GM21381 (cell line): ENCODE results near the gene XRN2.

ENCODE experiments used
- ATAC-seq: cut with Tn5 transposase; IDR thresholded peaks from one replicate; pipeline ENCODE4 v1.9.1; 2021; ENCODE audit warnings: mild to moderate bottlenecking, moderate library complexity; ENCODE audit not compliant: unreplicated experiment

The XRN2 gene, protein sequence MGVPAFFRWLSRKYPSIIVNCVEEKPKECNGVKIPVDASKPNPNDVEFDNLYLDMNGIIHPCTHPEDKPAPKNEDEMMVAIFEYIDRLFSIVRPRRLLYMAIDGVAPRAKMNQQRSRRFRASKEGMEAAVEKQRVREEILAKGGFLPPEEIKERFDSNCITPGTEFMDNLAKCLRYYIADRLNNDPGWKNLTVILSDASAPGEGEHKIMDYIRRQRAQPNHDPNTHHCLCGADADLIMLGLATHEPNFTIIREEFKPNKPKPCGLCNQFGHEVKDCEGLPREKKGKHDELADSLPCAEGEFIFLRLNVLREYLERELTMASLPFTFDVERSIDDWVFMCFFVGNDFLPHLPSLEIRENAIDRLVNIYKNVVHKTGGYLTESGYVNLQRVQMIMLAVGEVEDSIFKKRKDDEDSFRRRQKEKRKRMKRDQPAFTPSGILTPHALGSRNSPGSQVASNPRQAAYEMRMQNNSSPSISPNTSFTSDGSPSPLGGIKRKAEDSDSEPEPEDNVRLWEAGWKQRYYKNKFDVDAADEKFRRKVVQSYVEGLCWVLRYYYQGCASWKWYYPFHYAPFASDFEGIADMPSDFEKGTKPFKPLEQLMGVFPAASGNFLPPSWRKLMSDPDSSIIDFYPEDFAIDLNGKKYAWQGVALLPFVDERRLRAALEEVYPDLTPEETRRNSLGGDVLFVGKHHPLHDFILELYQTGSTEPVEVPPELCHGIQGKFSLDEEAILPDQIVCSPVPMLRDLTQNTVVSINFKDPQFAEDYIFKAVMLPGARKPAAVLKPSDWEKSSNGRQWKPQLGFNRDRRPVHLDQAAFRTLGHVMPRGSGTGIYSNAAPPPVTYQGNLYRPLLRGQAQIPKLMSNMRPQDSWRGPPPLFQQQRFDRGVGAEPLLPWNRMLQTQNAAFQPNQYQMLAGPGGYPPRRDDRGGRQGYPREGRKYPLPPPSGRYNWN

DNA sequence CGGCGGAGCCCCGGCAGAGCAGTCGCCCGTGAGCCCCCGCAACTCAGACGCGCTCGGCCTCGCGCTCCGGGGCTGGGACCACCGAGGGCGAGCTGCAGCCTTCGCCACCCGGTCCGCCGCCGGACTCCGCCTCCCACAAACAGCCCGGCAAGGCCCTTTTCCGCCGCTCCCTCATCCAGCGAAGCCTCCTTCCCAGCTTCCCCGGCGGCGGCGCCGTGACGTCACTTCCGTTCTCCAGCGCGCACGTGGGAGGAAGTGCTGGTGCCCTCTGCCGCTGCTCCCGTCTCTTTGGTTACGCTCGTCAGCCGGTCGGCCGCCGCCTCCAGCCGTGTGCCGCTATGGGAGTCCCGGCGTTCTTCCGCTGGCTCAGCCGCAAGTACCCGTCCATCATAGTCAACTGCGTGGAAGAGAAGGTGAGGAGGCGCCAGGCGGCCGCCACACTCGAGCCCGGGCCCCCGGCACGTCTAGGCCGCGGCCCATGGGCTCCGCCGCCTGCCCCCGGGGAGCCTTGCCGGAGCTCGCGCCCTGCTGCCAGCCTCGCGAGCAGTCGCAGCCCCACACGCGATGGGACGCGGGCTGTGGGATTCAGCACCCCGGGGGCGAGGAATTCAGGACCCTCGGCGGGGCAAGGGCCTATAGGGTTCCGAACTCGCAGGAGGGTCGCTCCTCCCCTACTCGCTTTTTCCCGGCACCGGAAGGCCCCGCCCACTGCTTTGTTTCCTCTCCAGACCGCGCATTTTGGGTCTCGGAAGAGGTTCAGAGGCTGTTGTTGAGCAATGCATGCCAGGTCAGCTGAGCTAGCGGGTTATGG is at the start of gene XRN2:
Gene XRN2 (plus strand): TSS at position 271 of the 811 bp plus-strand sequence. CDS start 68 bp downstream, at position 339.
- ATAC-seq = peak; percentile 91

DNA sequence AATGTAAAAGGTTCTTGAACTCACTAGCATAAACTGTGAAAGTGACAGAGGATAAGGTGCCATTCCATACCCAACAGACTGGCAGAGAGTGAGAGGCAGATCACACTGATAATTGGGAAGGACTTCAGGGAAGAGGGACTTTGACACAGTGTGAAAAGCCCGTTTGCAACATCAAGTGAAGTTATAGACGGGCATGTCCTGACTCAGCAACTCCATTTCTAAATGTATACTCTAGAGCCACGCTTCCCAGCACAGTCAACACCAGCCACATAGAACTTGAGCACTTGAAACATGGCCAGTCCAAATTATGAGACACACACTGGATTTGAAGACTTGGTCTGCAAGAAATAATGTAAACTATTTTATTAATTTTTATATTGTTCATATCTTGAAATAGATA is 45.9 kb upstream of the XRN2 start:
- no peak for ATAC-seq

DNA sequence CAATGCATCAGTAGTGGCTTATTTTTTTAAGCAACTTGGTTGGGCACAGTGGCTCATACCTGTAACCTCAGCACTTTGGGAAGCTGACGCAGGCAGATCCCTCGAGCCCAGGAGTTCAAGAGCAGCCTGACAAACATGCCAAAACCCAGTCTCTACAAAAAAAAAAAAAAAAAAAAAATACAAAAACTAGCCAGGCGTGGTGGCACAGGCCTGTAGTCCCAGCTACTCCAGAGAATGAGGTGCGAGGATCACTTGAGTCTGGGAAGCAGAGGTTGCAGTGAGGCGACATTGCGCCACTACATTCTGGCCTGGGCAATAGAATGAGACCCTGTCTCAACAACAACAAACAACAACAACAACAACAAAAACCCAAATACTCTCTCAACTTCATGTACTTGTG is 44.7 kb upstream of the XRN2 start:
- ATAC-seq = no peak

DNA sequence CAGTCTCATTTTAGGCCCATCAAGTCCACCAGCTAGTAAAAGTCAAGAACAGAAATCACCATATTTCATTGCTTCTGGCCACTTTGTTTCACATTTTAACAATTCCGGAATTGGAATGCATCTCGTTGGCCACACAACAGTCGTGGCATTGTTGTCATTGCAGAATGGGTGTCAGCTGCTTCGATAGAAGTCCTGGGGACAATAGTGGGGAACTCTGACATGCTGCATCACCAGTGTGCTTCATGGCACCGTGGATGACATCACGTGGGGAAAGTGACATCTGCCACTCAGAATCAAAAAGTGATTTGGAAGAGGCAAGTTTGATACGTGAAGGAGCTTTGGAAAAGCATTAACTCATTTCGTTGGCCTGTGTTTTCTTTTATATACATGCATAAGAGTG is 43.8 kb upstream of the XRN2 start:
- ATAC-seq = no peak

DNA sequence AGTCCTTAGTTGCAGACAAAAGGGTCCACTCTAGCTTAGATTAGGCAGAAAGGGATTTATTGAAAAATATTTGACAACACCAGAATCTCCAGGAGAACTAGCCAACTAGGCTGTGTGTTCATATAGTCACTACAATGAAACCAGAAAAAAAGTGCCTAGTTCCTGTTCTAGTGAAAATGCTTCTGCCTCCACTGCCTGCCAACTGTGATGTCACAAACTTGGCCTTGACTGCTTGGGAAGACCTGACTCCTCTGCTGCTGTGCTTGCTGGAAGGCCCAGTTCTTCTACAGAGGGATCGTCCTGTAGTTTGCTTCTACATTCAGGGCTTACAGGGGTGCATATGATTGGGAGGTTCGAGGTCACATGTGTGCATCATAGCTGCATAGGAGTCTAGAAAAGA is 40.3 kb upstream of the XRN2 start:
- ATAC-seq = no peak

DNA sequence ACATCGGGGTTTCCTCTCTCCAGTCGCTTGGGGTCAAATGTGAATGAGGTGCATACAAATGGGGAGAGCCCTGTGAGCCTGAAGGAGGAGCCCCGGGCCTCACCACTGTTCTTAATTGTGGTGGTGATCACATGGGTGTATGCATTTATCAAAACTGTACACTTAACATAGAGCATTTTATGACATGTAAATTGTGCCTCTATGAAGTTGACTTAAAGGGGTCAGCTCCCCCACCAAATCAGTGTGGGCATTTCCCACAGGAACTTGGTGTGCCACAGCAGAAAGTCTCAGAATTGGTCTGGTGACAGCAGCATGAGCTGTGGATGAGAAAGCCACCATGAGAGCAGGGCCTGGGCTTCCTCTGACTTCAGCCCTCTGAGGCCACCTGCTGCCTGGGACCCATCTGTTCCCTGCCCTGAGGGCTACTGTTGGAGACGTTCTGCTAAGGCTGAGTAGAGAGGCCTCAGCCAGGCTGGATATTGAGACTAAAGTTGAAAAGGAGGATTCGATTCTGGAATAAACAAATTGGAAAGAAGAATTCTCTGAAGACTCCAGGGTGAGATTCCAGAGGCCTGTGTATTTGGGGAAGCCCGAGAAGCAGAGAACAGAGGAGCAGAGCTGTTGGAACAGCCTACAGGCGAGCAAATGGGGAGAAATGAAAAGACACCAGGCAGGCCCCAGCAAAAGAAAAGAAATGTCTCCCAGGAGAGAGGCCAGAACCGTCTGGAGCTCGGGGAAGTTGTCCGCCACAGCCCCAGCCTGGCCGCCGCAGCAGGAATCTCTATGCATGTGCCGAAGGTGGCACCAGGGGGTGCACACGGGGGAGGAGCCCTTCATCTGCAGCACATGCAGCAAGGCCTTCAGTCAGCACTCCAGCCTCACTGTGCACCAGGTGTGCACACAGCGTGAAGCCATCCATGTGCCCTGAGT is 37.6 kb upstream of the XRN2 start:
- no peak for ATAC-seq

DNA sequence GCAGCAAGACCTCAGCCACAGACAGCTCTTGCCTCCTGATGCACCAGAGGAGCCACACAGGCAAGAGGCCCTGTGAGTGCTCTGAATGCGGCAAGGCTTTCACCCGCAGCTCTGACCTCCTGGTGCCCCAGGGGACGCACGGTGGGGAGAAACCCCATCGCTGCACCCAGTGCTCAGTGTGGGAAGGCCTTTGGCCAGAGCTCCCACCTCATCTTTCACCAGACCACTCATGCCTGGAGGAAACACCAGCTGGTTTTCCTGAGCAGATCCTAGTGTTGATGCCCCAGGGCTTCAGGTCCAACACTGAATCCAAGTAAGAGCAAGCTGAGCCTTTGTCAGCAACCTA is 37.0 kb upstream of the XRN2 start:
- no peak for ATAC-seq

DNA sequence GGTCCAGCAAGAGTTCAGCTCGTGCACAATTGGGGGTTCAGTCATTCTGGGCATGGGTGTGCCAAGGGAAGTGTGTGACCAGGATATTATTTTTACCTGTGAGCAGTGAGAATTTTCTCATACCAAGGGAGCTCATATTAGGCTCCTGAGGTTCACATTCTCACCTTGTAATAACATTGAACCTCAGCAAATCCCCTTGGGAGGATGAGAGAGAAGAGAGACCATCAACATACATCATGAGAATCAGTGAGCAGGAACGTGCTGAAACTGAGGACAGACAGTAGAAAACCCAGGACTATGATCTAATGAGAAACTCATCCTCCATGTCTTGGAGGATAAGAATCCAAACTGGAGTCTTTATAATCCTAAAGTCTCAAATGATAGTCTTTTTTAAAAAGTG is 33.4 kb upstream of the XRN2 start:
- ATAC-seq = no peak

DNA sequence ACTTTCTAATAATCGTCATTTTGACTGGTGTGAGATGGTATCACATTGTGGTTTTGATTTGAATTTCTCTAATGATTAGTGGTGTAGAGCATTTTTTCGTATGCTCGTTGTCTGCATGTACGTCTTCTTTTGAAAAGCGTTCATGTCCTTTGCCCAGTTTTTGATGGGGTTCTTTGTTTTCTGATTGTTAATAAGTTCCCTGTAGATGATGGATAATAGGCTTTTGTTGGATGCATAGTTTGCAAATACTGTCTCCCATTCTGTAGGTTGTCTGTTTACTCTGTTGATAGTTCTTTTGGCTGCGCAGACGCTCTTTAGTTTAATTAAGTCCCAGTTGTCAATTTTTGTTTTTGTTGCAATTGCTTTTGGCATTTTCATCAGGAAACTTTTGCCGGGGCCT is 32.3 kb upstream of the XRN2 start:
- no peak for ATAC-seq

DNA sequence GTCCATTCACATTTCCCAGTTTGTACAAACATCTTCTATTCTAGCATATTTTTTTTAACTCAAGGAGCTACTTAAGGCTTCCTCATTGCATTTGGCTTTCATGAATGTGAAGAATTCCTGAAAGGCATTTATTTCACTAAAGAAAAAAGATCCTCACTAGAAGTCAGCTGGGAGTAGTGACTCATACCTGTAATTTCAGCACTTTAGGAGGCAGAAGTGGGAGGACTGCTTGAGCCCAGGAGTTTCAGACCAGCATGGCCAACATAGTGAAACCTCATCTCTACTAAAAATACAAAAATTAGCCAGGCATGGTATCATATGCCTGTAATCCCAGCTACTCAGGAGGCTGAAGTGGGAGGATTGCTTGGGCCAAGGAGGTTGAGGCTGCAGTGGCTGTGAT is 30.9 kb upstream of the XRN2 start:
- ATAC-seq = peak; percentile 43

DNA sequence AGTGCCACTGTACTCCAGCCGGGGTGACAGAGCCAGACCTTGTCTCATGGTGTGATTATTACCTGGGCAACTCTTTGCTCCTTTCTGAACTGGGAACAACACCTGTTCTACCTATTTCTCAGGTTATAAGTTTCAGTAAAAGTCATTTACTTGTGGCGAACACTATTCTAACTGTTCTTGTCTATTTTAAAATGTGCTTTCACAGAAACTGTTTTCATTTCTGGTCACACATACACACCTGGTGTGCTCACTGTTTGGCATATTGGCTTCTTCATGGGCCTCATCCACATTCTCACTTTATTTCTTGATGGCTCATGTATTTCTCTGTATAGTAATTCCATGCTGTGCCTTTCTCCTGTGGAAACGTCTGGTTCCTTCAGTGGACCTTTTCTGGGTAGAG is 30.5 kb upstream of the XRN2 start:
- peak; percentile 68 for ATAC-seq

DNA sequence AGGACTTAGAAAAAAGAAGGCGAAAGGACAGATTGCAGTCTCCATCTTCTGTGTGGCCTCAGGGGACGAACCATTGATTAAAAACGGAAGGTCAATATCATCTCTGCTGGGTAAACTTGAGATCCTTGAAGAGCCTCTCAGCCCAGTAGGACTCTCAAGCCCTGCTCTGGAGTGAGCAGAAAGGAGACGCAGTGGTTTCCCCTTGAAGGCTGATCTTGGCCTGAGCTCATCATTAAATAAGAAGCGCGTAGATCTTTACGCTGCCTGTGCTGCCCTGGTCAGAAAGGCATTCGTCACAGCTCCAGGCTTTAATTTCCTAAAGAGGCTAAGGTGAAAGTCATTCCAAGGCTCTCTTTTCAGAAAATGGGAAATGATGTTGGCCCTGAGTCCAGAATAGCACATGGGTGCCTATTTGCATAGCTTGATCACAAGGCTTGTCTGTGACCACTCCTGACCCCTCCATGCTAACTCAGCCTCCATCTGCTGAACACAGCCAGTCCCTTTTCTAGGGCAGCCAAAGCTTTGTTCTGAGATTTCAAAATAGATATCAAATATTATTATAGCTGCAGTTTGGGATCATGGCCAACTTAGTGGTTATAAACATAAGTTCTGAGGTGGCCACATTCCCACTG is 29.3 kb upstream of the XRN2 start:
- ATAC-seq = no peak

DNA sequence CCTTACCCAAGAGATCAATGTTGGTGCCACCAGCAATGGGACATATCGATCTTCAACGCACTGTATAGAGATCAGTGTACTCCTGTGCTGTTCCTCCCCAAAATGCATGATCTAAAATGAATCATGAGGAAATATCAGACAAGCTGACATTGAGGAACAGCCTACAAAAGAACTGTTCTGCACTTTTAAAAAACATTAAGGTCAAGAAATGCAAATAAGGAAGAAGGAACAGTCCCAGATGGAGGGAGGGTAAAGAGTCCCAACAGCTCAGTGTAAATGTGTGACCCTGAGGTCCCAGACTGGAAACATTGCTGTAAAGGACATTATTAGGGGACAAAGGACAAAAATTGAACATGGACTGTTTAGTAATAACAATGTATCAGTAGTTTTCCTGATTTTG is 24.3 kb upstream of the XRN2 start:
- no peak for ATAC-seq

DNA sequence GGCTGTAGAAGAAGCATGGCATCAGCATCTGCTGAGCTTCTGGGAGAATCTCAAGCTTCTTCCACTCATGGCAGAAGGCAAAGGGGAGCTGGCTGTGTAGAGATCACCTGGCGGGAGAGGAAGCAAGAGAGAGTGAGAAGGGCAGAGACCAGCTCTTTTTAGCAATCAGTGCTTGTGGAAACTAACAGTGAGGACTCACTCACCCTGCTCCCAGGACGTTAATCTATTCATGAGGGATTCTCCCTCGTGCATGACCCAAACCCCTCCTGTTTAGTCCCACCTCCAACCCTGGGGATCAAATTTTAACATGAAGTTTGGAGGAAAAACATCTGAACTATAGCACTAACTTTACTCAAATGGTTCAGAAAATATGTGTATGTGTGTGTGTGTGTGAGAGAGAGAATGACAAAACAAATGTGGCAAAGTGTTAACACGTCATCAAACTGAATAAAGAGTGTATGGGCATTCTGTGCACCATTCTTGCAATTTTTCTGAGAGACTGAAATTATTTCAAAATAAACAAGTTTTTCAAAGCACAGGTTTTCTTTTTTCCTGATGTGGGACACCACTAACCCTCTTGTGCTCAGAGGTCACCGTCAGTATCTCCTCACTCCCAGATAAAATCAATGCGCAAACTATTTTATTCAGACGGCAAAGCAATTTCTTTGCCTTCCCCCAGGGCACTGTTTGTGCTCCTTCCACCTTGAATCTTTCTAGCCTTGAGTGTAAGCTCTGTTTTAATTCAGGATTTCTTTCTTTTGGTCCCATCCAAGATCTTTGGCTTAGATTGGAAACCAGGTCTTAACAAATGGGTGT is 23.2 kb upstream of the XRN2 start:
- no peak for ATAC-seq

DNA sequence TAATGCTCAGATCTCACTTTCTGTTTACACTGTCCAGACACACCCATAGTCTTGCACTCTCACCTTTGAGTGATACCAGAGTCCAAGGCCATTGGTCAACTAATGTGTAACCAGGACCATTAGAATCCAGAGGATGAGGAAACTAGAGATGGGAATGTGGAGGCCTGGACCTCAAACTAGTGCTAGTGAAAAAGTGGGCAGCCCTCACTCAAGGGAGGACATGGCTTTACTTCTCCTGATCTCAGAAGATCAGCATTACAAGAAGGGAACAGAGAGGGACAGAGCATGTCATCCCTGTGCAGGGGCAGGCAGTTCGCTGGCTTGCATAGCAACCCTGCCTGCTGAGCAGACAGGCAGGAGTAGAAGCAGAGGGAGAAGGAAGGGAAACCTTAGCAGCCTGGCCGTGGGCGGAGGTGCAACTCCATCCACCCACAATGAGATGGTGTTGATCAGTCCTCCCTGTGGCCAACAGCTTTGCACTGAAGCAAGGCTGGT is 22.6 kb upstream of the XRN2 start:
- ATAC-seq = no peak

DNA sequence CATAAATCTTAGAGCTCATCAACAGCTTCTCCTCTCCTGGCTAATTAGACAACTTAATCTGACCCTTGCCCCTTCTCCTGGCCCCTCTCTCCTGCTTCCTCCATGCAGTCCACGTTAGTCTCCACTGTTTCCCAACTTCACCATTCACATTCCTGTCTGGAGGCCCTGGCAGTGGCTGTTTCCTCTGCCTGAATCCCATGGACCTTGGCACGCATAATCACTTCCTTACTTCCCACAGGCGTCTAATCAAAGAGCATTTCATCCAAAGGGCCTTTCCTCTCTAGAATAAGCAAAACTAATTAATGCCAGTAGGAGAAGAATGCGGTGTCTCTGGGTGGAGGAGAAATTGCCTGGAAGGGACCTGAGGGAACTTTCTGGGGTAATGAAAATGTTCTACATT is 16.4 kb upstream of the XRN2 start:
- ATAC-seq = no peak

DNA sequence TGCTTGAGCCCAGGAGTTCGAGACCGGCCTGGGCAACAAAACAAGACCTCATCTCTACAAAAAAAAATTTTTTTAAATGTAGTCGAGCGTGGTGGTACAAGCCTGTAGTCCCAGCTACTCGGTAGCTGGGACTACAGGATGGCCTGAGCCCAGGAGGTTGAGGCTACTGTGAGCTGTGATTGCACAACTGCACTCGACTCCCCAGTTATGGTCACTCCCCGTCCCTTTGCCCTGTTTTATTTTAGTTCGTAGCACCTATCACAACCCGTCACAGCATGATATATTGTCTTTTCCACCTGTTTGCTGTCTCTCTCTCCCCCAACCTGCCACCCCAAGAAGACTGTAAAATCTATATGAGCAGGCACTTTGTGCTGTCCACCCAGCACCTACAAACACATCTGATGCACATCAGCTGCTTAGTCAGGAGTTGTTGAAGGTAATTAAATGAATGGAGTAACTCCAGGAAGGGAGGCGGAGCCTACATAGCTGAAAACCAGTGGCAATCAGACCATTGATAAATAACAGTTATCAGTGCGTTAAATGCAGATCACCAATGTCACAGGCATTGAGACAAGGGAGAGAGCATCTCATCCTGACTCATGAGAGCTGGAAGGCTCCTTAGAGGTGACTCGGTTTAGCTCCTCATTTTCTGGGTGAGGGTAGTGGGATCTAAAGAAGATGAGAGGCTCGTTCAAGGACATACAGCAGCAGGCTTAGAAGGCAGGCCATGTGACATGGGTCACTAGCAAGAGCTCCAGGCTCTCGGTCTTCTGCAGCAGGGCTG is 14.4 kb upstream of the XRN2 start:
- no peak for ATAC-seq

DNA sequence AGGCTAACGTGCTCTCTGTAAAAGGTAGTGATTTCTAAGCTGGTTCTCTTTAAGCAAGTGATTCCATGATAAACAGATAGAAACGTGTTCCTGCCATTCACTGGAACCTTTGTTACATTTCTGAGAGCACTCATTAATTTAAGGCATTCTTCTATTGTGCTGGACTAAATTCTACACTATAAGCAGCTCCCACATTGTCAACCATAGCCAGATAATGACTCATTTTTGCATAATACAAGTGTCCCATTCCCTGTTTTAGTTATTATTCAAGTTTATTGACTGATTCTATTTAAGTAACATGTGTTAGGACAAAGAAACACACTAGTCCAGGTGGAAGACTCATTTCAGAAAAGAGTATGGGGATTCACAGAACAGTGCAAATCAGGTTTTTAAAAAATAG is 13.5 kb upstream of the XRN2 start:
- ATAC-seq = no peak
